HG03060 (cell line): Measurements from ENCODE around the gene SPTSSA.

Experiments
- ATAC-seq: cut with Tn5 transposase; IDR thresholded peaks from one replicate; pipeline ENCODE4 v1.9.1; 2021; ENCODE audit warnings: low read depth, moderate number of reproducible peaks; ENCODE audit not compliant: unreplicated experiment

The SPTSSA gene

DNA sequence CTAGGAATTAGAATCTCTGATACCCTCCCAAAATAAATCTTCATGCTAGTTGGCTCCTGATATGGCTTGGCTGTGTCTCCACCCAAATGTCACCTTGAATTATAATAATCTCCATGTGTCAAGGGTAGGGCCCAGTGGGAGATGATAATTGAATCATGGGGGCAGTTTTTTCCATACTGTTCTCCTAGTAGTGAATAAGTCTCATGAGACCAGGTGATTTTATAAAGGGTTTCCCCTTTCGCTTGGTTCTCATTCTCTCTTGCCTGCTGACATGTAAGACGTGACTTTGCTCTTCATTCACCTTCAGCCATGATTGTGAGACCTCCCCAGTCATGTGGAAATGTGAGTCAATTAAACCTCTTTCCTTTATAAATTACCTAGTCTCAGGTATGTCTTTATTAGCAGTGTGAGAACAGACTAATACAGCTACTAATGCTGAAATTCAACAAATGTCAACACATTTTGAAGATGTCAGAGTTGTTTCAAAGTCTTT lies 12.2 kb upstream of the SPTSSA start:
- no peak for ATAC-seq

DNA sequence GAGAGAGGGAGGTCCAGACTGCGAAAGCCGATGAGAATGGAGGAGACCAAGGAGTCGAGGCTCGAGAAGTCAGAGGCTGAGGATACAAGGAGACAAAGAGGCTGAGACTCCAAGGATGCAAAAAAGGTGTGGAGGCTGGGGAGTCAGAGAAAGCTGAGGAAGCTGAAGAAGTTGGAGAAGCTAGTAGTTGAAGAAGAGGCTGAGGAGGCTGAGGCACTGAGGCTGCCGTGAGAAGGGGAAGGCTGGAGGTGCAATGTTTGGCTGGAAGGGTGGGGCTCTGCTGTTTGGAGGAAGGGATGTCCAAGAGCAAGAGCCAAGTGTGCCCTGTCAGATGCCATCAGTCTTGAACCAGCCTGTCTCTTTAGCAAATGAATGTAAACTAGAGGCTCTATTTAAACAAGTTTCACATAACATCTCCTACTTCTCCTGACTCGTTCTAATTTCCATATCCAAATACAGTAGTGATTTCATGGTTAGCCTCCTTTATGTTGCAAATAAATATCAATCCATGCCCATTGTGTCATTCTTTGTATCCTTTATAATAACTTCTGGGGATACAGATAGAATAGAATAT lies 10.8 kb upstream of the SPTSSA start:
- ATAC-seq = no peak

DNA sequence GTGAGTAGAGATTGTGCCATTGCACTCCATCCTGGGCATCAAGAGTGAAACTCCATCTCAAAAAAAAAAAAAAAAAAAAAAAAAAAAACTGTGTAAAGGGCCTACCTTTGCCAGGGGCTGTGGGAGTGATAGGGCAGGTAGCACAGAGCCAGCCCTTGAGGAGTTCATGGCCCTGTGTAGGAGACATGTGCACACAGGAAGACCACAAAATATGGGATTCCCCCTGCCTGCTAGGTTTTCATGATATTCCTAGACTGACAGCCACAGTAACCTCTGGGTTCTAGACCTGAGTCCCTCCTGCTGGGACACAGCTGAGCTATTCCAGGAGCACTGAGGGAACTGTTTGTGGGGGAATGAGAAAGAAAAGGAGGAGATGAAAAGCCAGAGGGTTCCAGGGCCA lies 8.3 kb upstream of the SPTSSA start:
- ATAC-seq = no peak

DNA sequence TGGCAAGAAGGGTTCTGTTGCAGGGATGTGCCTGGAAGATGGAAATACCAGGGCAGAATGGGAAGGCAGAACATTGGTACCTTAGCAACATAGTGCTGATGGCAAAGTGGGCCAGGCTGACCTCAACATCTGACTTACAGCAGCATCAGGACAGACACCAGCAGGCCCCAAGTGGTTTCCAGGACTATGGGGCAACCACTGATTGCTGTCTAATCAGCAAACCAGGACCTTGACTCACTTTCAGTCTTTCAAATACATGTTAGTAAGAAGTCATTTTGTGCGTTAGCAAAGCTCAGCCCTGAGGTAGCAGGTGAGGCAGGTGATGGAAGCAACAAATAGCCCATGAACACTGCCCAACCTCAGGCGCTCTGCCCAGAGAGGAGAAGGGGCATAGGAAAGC lies 4.7 kb upstream of the SPTSSA start:
- ATAC-seq = no peak

DNA sequence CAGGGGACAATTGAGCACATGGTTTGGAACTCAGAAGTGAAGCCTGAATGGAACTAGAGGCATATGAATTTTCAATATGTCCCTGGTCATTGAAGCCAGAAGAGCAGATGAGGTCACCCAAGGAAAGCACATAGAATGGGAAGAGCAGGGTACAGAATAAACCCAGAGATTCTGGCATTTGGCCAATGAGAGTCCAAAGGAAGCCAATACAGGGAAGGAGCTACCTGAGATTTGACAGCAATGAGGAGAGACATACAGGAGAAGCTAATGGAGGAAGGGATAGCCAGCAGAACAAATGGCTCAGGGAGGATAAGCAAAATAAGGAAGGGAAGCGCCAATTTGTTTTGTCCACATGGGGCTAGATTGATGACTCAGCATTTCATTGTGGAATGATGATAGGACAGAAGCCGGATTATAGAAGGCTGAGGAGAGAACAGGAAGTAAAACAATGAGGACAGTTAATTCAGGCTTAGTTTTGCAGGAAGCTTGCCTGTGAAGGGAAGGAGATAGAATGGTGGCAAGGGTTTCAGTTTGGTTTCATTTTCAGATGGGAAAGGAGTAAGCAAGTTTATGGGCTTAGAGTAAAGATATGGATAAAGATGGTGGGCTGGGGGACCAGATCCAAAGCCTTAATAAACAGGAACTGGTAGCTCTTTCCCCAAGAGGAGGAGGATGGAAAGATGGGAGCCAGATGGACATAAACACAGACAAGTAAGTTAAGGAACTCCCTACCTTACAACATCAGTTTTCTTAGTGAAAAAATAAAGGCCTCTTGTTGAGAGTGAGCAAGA lies 3.2 kb upstream of the SPTSSA start:
- no peak for ATAC-seq

DNA sequence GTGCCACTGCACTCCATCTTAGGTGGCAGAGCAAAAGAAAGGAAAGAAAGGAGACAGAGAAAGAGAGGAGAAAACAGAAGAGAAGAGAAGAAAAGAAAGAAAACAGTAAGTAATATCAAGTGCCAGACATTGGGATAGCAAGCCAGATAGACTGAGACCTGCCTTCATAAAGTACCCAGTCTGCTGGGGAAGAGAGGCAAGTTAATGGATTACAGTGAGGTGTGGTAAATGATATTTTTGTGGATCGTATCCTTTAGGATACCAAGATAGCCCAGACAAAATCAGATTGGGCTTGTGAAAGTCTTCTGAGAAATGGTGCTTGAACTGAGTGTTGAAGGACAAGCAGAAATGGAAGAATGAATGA lies 1.5 kb upstream of the SPTSSA start:
- no peak for ATAC-seq

DNA sequence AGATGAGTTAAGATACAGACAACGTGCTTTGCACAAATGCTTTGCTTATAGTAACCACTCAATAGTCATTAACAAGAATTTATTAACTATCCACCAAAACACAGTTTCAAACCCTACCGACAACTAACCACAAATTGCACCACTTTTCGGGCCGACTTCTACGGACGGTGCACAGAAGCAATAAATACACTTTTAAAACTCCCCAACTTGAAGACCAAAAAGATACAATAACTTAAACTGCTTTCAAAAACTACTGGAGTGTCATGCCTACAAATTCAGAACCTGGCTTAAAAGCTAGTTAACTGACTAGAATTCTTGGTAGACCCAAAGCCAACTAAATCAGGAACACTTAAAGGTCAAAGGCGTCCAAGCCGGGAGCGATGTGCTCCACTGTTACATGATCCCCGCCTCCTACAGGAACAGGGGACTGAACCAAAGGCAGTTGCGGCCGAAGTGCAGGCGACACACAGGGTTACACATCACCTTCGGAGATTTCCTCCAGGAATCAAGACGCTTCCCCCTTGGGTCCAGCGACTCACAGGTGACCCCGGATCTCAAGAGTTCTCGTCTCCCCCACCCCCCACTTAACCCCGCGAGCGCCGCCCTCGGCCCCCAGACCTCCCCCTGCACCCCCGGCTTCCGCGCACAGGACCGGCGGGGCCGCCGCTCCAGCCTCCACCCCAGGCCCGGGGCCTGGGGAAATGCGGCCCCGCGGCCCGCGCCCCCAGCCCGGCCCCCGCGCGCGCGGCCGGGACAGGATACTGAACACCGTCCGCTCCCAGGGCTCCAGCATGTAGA lies 507 bp downstream of the SPTSSA start:
- no peak for ATAC-seq

DNA sequence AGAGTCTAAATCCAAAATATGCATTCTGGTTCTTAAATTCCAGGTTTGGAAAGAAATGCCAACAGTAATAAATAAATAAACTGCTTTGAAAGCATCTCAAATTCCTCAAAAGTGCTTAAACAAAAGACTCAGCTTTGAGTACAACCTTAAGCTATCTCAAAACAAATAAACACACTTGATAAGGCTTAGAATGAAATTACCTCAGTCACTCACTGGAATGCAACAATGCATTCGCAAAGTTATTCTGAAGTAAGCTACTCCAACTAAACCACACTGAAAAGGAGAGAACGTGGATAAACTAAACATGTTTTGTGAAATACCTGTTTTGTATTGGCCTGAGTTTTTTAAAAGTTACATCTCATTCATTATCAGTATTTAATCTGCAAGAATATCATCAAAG lies 1.2 kb downstream of the SPTSSA start:
- no peak for ATAC-seq

DNA sequence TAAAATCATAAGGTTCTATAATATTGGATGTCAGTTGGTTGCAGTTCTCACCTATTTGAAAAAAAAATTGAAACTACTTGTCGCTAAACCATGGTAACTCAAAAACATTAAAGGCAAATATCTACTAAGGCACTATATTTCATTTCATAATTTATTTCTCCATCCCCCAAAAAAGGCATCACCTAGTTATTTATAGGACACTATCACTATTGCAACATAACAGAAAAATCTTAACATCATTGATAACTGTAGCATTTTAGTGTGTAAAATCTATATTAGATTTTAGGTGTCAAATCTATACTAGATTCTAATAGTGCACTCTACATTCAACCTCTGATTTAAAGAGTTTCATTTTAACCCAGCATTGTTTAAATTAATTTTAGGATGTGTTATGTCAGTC lies 1.7 kb downstream of the SPTSSA start:
- ATAC-seq = no peak

DNA sequence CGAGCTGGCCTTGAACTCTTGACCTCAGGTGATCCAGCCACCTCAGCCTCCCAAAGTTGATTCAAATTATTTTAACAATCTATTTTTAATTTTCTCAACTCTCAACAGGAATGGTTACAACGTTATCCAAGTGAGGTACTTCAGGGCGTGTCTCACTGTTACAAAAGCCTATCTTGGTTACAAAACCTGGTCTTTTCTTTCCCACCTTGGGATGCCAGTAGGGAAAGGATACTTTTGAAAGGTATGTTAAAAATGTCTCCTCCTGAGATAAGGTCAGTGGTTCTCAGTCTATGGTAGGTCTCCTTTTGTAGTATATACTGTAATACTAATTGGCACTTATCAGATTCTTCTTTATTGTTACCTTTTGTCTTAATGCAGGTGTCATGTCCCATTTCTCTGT lies 4.9 kb downstream of the SPTSSA start:
- no peak for ATAC-seq

DNA sequence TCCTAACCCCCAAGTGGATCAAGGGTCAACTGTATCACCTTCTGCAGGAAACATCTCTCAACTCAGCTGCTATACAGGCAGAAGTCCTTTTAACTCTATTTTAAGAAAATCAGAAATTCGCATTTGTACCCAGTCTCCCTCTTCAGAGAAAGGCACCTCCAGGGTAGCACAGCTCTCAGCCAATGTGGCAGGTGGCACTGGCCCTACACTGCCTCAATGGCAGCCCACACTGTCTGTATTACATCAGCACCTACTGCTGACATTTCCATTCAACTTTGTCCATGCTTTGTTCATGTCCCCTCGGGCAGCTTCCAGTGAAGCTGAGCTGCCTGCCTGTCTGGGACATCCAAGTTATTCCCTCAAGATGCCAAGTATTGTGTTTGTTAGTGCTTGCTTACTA lies 8.8 kb downstream of the SPTSSA start:
- ATAC-seq = no peak

DNA sequence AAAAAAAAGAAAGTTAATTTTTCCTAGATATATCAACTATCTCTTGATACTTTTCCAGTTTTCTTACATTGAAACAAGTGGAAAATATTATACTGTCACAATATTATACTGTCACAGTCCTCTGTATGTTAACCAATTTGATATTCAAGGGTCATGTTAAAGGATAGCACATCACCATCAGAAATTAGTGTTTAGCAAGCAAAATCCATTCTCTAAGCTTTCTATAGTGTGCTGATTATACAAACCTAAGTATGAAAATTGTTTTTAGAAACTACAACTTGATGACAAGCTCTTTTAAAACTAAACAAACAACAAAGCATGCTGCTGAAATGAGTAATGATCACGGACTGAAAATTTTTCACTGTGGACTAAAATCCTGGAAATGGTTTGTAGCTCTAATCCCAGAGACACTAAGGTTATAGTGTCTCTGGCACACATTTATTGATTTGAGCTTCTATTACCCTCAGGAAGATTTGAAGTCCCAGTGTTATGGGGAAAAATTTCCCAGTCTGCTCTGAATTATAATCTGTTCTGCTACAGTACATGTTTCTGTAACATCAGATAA lies 9.7 kb downstream of the SPTSSA start:
- no peak for ATAC-seq

DNA sequence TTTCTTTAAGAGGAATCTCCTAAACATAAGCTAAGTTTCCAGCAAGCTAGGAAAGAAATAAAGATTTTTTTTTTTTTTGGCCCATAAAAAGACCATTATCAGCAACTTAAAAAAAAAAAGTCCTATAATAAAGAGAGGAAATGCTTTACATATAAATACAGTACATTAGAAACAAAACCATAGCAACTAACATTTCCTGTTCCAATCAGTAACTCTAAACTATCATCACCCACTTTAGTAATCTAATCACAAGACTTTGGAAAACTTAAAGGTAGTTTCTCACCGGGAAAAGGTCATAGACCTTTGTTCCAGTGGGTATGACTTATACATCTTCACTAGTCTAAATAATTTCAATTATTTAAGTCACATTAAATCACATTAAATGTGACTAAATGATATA lies 11.1 kb downstream of the SPTSSA start:
- no peak for ATAC-seq

DNA sequence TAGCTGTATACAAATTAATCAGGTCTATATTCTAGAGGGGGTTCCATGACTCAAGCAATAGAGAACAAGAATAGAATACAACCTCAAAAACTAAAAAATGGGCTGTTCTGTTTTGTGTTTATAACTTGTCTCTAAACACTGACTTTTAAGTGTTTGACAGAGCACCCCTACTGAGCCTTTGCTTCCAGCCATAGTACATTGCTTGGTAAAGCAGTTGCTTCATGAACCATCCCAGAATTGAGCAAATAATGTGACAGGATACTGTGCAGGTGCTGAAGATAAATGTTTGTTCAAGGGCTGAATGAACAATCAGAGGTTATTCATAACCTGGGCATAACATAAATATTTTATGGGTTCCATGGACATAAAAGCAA lies 11.5 kb downstream of the SPTSSA start:
- no peak for ATAC-seq

DNA sequence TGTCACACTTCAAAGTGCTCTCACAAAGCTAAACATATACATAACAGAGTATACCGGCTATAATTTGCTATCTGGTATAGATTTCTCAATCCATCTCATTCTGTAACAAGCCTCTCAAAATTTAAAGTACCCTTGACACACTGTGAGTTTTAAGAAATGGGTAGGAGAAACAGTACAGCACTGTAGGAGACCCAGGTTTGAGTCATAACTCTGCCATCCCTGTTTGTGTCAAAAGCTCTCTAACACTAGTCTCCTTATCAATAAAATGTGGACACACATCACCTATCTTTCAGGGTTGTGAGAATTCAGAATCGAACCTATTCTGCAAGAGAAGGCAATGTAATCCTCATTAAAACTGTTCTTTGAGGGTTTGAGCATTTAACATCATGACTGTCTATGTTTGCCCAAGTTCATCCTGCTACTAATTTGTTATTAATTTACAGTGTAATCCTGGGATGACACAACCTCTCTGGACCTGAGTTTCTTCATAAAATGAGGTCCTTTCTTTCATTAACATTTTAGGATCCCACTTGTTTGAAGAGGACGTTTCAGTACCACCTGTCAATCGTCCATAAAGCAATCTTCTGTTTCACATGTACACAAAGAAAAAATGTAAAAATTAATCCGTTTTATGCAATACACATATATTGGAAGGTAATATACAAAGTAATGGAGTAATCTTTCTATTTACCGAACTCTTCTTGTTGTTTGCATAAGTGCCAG lies 12.1 kb downstream of the SPTSSA start:
- no peak for ATAC-seq

DNA sequence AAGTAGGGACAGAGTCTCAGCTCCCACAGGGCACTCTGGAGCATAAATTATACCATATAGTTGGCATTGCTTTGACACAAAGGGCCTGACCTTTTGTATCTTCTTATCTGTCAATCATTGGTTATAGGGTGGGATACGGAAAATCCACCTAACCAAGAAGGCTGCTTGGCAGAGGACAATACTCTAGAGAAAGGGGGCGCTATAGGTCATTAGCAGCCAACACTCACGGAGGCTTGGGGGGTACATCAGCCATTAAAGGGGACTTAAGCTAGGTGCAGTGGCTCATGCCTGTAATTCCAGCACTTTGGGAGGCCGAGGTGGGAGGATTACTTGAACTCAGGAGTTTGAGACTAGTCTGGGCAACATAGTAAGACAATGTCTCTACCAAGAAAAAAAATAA lies 22.9 kb downstream of the SPTSSA start:
- no peak for ATAC-seq

DNA sequence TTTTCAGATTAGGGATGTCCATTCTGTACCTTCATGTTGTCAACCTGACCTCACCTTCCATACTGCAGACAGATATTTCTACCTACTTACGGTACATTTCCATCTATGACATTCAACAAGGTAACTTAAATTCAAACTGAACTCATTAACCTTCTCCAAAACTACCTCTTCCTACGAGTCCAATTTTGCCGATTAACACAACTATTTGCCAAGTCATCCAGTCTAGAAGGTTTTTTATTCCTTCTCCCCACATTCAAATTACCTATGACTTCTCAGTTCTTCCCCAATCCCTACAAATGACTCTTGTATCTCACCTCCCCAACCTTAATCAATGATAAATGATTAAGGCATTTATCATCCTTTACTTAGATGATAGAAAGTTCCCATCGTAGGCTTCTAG lies 23.6 kb downstream of the SPTSSA start:
- no peak for ATAC-seq

DNA sequence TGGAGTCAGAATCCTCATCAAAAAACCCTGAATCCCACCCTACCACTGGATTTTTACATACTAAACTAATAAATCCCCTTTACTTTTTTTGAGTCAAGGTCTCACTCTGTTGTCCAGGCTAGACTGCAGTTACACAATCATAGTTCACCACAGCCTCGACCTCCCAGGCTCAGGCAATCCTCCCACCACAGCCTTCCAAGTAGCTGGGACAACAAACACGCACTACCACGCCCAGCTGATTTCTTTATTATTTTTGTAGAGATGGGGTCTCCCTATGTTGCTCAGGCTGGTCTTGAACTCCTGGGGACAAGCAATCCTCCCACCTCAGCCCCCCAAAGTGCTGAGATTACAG lies 24.3 kb downstream of the SPTSSA start:
- ATAC-seq = no peak

DNA sequence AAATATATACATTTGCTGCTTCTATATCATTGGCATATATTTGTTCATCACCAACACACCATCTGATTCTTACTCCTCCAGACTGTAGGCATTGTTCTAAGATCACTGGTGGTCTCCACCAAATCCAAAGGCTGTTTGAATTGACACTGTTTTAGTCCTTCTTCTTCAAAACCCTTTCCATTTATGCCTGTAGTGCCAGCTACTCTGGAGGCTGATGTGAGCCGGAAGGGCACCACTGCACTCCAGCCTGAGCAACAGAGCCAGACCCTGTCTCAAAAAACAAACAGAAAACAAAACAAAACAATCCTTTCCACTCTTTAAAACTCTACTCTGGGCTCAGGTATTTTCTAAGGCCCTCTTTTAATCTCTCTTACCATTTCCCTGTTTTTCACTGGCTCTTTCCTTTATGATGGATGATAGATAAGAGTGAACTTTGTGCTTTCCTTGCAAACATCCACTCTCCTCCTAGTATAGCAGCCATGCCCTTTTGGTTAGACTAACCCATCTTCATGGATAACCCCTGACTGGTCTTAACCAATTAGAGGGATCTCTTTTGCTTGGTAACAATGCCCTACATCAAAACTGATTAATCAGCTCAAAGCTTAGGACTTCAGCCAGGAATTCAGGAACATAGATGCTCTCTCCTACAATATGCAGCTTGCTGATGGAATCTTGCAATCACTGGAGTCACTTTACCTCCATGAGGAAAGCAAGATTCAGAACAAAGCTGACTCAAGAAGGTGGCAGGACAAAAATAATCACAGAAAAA lies 24.9 kb downstream of the SPTSSA start:
- no peak for ATAC-seq
